NCI-H2196 (cell line): ENCODE measurements around the gene ASPRV1.
A peak's percentile ranks its signal among the peaks of the same experiment; 100 is the strongest.

Source experiments
- DNase-seq: peaks from one replicate; lab custom pipeline; 2025; ENCODE audit not compliant: unreplicated experiment; lab: John Stamatoyannopoulos, UW

Gene ASPRV1

DNA sequence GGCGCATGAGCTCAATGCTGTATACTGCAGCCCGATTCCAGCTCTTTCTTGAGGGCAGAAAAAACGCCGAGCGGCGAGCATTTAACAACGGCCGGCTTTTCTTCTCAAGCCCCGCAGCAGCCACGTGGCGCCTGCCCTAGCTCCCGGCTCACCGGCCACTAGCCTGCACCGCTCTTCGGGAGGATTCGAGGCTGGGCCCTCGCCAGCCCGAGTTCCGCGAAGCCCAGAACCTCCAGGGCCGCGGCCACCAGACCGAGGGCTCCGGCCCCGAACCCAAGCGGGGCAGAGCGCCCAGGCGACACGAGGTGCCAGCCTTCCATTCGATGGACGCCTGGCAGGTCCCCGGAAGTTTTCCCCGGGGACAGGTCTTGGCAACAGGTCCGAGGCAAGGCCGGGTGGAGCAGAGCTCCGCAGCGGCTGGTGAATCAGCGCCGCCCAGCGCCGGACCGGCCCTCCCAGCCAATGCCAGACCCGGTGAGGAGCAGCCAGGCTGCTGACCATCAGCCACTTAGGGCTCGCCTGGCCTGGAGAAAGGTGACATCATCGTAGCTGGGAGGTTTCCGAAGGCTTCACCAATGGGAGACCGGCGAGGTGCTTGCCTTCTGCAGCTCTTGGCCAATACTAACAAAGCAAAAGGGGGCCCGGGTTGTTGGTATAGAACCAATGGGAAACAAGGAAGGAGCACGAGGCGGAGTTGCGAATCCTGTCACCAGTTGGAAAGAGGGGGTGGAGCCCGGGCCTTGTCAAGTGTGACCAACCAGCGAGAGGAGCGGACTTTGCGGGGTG is 47.1 kb downstream of the ASPRV1 start:
- DNase-seq = peak; percentile 95

DNA sequence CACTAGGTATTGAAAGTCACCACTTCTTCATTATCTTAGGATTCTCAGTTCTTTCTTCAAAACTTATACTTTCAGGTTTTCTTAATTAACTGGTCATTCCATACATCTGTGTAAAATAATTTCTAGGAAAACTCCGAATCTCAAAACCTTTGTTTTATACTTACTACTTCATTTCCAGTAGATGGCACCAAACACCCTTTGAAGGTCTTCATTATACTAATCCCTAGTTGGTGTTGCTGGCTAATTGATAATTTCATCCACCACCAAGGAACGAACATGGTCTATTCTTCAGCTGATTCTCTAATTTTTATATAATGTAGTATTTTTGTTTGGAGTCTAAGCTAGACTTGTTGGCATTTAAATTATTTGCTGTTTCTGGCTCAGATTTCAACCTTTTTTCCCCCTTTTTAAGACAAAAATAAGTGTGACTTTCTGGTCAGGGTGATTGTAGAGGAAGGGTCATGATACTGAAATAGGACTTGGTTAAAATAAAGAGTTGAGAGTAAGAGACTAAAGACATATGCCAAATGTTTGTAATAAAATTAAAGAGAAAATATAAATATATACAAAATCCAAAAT is 49.4 kb downstream of the ASPRV1 start:
- peak; percentile 48 for DNase-seq
